ENCODE results near the gene MAGI1. TPM values are rescaled to one million over a fixed set of nuclear protein-coding genes. Genes with fewer than 3 reads are reported as not detected.
A peak's percentile ranks its signal among the peaks of the same experiment; 100 is the strongest.
"Not testable (repeated sequence)": the region's sequence is repeated elsewhere in the genome, so short reads cannot be mapped to it uniquely, and the experiment has no call there.

MAGI1 gene
- polyA plus RNA-seq, 1 of the 3 experiments (the other 2 are of a cell fraction) = 10.3 TPM

DNA sequence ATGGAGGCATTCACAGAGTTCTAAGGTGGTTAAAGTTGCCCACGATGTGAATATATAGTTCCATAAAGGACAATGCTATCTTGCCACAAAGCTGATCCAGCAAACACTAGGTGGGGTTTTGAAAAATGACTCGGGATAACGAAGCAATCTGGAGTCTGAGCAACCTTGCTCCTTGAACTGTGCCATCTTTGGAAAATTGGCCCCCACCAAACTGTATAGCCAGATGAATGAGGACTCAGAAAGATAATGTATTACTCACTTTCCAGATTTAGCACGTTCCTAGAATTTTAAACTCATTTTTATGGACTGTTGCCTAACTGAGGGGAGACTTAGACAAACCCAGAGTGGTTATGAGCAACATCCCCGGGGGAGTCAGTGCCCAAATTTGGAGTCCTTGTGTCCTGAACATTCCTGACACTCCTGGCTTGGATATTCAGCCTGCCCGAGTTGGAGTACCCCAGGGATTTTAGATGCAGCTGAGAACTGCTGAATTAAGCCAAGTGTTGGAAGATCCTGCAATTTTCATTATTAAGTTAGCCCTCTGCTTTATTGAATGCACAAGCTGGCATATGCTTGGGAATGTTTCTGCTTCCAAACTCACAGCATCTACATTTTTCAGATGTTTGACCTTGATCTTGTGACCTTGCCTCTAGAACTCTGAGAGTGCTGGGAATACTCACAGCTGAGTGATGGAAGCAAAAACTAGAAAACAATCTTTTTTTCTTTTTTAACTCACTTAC, 8.8 kb upstream of the MAGI1 start (continued):
- TF ChIP-seq, protein P1, sequence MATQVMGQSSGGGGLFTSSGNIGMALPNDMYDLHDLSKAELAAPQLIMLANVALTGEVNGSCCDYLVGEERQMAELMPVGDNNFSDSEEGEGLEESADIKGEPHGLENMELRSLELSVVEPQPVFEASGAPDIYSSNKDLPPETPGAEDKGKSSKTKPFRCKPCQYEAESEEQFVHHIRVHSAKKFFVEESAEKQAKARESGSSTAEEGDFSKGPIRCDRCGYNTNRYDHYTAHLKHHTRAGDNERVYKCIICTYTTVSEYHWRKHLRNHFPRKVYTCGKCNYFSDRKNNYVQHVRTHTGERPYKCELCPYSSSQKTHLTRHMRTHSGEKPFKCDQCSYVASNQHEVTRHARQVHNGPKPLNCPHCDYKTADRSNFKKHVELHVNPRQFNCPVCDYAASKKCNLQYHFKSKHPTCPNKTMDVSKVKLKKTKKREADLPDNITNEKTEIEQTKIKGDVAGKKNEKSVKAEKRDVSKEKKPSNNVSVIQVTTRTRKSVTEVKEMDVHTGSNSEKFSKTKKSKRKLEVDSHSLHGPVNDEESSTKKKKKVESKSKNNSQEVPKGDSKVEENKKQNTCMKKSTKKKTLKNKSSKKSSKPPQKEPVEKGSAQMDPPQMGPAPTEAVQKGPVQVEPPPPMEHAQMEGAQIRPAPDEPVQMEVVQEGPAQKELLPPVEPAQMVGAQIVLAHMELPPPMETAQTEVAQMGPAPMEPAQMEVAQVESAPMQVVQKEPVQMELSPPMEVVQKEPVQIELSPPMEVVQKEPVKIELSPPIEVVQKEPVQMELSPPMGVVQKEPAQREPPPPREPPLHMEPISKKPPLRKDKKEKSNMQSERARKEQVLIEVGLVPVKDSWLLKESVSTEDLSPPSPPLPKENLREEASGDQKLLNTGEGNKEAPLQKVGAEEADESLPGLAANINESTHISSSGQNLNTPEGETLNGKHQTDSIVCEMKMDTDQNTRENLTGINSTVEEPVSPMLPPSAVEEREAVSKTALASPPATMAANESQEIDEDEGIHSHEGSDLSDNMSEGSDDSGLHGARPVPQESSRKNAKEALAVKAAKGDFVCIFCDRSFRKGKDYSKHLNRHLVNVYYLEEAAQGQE (IDR thresholded peaks at IDR 0.05; ENCODE audit: low read depth, low read length) = no peak
- TF ChIP-seq YY1 (IDR thresholded peaks at IDR 0.05; ENCODE audit: low read depth) (no peak), NRF1 (IDR thresholded peaks at IDR 0.05; ENCODE audit: low read depth, low read length) (no peak), FOXJ3 (CRISPR knock-in tag; IDR thresholded peaks at IDR 0.05) (no peak), SMC3 (IDR thresholded peaks at IDR 0.05; ENCODE audit: low read depth, low read length) (no peak), RCOR1 (IDR thresholded peaks at IDR 0.05; ENCODE audit: low read length) (0 out of 2 replicates have a peak, but pooled peaks have one; percentile 22), ELF1 (IDR thresholded peaks at IDR 0.05) (no peak), FOSL2 (IDR thresholded peaks at IDR 0.05; ENCODE audit: borderline replicate concordance, low read depth) (peak; percentile 43; the same call in 1 of the 2 replicates), MEF2A (IDR thresholded peaks at IDR 0.05; ENCODE audit: borderline replicate concordance, low read depth) (peak; percentile 94), EP300 (IDR thresholded peaks at IDR 0.05; ENCODE audit: borderline replicate concordance in 1 of 2, low read depth in 1 of 2, low read length in 1 of 2) (peak in 1 of 2 experiments; percentile 53; a peak in 1 of 4 replicates)
- TF ChIP-seq, protein P2, sequence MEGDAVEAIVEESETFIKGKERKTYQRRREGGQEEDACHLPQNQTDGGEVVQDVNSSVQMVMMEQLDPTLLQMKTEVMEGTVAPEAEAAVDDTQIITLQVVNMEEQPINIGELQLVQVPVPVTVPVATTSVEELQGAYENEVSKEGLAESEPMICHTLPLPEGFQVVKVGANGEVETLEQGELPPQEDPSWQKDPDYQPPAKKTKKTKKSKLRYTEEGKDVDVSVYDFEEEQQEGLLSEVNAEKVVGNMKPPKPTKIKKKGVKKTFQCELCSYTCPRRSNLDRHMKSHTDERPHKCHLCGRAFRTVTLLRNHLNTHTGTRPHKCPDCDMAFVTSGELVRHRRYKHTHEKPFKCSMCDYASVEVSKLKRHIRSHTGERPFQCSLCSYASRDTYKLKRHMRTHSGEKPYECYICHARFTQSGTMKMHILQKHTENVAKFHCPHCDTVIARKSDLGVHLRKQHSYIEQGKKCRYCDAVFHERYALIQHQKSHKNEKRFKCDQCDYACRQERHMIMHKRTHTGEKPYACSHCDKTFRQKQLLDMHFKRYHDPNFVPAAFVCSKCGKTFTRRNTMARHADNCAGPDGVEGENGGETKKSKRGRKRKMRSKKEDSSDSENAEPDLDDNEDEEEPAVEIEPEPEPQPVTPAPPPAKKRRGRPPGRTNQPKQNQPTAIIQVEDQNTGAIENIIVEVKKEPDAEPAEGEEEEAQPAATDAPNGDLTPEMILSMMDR (IDR thresholded peaks at IDR 0.05) = peak; percentile 32

DNA sequence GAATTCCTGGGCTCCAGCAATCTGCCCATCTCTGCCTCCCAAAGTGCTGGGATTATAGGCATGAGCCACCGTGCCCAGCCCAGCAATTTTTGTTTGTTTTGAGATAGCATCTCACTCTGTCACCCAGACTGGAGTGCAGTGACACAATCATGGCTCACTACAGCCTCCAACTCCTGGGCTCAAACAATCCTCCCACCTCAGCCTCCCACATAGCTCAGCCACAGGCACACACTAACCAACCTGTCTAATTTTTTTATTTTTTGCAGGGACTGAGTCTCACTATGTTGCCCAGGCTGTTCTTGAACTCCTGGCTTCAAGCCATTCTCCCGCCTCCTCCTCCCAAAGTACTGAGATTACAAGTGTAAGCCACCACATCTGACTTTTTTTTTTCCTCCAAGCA, 7.6 kb upstream of the MAGI1 start:
- H3K9me2 ChIP-seq; H3K27ac ChIP-seq (ENCODE audit: low read depth in 2 of 2, low read length in 1 of 2); H3K4me2 ChIP-seq; DNase-seq; H3K36me3 ChIP-seq (replicated peaks in 1 of 2; ENCODE audit: control insufficient read depth in 1 of 2, insufficient read depth in 2 of 2, low read length in 1 of 2); H2AFZ ChIP-seq (ENCODE audit: low read depth); H4K20me1 ChIP-seq (ENCODE audit: insufficient read depth); H3K79me2 ChIP-seq (ENCODE audit: insufficient read depth); H3K4me3 ChIP-seq (ENCODE audit: low read depth in 2 of 2, low read length in 1 of 2); H3K9ac ChIP-seq; H3K9me3 ChIP-seq; CTCF ChIA-PET; H3K27me3 ChIP-seq (ENCODE audit: insufficient read depth): not testable (repeated sequence)
- WGBS (ENCODE audit: low lambda C conversion rate) = 100% methylated on average over 1 of the region's 2 CpGs
- peaks cover 25% of the 10 kb centered on the region for H3F3A ChIP-seq (replicated peaks; ENCODE audit: insufficient read depth)
- POLR2A ChIA-PET = interaction anchor here (0.7 kb wide), 1 partner anchor 90 kb away, joined by 4 read pairs; no protein-coding TSS in a partner anchor
- peaks cover 3 to 23% of the 10 kb centered on the region in 2 experiments; a peak in 3 of 4 replicates for H3K4me1 ChIP-seq (ENCODE audit: control insufficient read depth in 1 of 2, insufficient read depth in 2 of 2, low read depth in 1 of 2, low read length in 1 of 2)

All from SK-N-SH (cell line).